Smooth muscle cell (in vitro differentiated cells): ENCODE results near the gene SLC35F3. TPM values are rescaled to one million over a fixed set of nuclear protein-coding genes. Genes with fewer than 3 reads are reported as not detected.

ENCODE experiments used
- DNase-seq: peaks from one replicate; lab custom pipeline; 2025; ENCODE audit not compliant: unreplicated experiment; lab: John Stamatoyannopoulos, UW
- H2AFZ ChIP-seq: fragments of 200-600 bp; sonication (generic); 2 replicates; pipeline ENCODE4 v1.6.0; 2016; ENCODE audit warnings: antibody characterized with exemption, low read depth, mild to moderate bottlenecking
- H3F3A ChIP-seq: fragments of 200-600 bp; sonication (generic); 2 replicates; pipeline ENCODE4 v1.6.0; 2017; ENCODE audit warnings: antibody characterized with exemption, low read depth
- H3K27ac ChIP-seq: fragments of 200-600 bp; sonication (generic); 2 replicates; pipeline ENCODE4 v1.5.1; 2016; ENCODE audit warnings: low read depth, mild to moderate bottlenecking
- H3K27me3 ChIP-seq: fragments of 200-600 bp; sonication (generic); 2 replicates; pipeline ENCODE4 v1.6.1; 2016; ENCODE audit warnings: low read depth, mild to moderate bottlenecking
- H3K36me3 ChIP-seq: fragments of 200-600 bp; sonication (generic); 2 replicates; pipeline ENCODE4 v1.5.1; 2016; ENCODE audit warnings: low read depth
- H3K4me1 ChIP-seq: fragments of 200-600 bp; sonication (generic); 2 replicates; pipeline ENCODE4 v1.5.1; 2016; ENCODE audit warnings: low read depth
- H3K4me2 ChIP-seq: fragments of 200-600 bp; sonication (generic); 2 replicates; pipeline ENCODE4 v1.6.0; 2016; ENCODE audit warnings: mild to moderate bottlenecking
- H3K4me3 ChIP-seq: fragments of 200-600 bp; sonication (generic); 2 replicates; pipeline ENCODE4 v1.5.1; 2016; ENCODE audit warnings: mild to moderate bottlenecking
- H3K79me2 ChIP-seq: fragments of 200-600 bp; sonication (generic); 2 replicates; pipeline ENCODE4 v1.6.0; 2016; ENCODE audit warnings: low read depth, mild to moderate bottlenecking
- H3K9ac ChIP-seq: fragments of 200-600 bp; sonication (generic); 2 replicates; pipeline ENCODE4 v1.6.0; 2016; ENCODE audit warnings: low read depth
- H3K9me3 ChIP-seq: fragments of 200-600 bp; sonication (generic); replicated peaks from 2 replicates; pipeline ENCODE4 v1.5.1; 2016; ENCODE audit warnings: low read depth
- H4K20me1 ChIP-seq: fragments of 200-600 bp; sonication (generic); 2 replicates; pipeline ENCODE4 v1.6.0; 2016; ENCODE audit warnings: low read depth
- CTCF ChIP-seq: fragments of 200-600 bp; sonication (generic); IDR thresholded peaks from 2 replicates; pipeline ENCODE4 v1.5.1; 2017; ENCODE audit warnings: borderline replicate concordance, mild to moderate bottlenecking, antibody characterized with exemption; ENCODE audit not compliant: insufficient read depth, poor library complexity, severe bottlenecking
- WGBS: methylation state at CpG from one replicate; pipeline ENCODE4 v1.1.7; 2016; ENCODE audit warnings: low lambda C conversion rate; 5-methylcytosine and 5-hydroxymethylcytosine counted together
- polyA plus RNA-seq: library from polyadenylated mRNA; unstranded; fragments of >200 nt; fragmentation: Nextera tagmentation; extraction: Ambion mirVana; gene quantifications from 2 replicates; pipeline ENCODE4 v1.2.1, GENCODE V29; 2016
- total RNA-seq: library from RNA; depleted of rRNA; stranded (reverse); fragments of >200 nt; gene quantifications from 2 replicates; pipeline ENCODE4 v1.2.3, GENCODE V29; 2014

The SLC35F3 gene
- total and polyA plus RNA-seq, 2 experiments from 2014 or later = 0.31 to 0.66 TPM

DNA sequence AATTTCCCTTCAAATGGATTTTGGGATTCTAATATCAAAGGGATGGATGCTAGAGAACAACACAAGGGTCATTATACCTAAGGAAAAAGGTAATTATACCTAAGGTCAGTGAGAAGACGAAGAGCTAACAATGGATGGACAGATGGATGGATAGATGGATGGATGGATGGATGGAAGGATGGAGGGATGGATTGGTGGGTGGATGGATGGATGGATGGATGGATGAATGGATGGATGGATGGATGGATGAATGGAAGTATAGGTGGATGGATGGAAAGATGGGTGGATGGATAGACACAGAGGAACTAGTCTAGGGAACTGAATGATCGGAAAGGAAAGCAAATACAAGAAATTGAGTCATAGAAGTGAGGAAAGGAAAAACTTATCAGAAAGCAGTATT is 34.0 kb downstream of the SLC35F3 start:
- H3K79me2 ChIP-seq = no peaks in the 10 kb centered on the region
- H3F3A ChIP-seq = no peaks in the 10 kb centered on the region
- H2AFZ ChIP-seq = no peak overlapping the region
- H3K36me3 ChIP-seq = no peaks in the 10 kb centered on the region
- H4K20me1 ChIP-seq = no peaks in the 10 kb centered on the region
- H3K9me3 ChIP-seq = no peaks in the 10 kb centered on the region
- no peak overlapping the region for H3K9ac ChIP-seq
- no peak overlapping the region for H3K4me2 ChIP-seq
- no peak overlapping the region for H3K27ac ChIP-seq
- no peak overlapping the region for H3K4me3 ChIP-seq
- H3K27me3 ChIP-seq = peaks cover 22% of the 10 kb centered on the region
- no peak for DNase-seq
- 88% methylated on average over 2 of the region's 2 CpGs for WGBS
- TF ChIP-seq CTCF = no peak
- no peaks in the 10 kb centered on the region for H3K4me1 ChIP-seq

GRCh38 chr1:233939451-233939850 is 35.0 kb downstream of the SLC35F3 start:
- Histone ChIP-seq H3K4me2 (no peak overlapping the region), H3K4me3 (no peak overlapping the region), H3K9me3 (no peaks in the 10 kb centered on the region), H3K9ac (no peak overlapping the region), H3K27me3 (peaks cover 23% of the 10 kb centered on the region), H3F3A (no peaks in the 10 kb centered on the region), H3K36me3 (no peaks in the 10 kb centered on the region), H4K20me1 (no peaks in the 10 kb centered on the region), H2AFZ (no peak overlapping the region), H3K79me2 (no peaks in the 10 kb centered on the region), H3K4me1 (no peaks in the 10 kb centered on the region), H3K27ac (no peak overlapping the region)
- WGBS = 85% methylated on average over 5 of the region's 5 CpGs
- DNase-seq = no peak
- TF ChIP-seq CTCF = no peak

DNA sequence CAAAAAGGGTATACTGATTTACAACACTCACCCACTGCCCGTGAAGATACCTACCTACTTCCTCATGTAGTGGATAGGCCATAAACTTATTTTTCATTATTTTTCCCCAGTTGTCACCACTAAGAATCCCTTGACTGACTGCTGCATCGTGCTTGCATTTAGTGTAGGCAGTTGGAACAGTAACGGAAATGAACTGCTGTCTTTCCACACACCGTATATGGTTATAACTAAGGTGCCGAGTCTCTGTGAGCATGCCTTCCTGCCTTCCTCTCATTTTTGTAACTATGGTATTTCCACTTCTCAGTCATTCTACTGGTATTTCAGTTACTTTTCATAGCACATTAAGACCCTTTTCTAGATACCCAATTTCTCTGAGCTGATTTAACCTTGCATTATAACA is 36.4 kb downstream of the SLC35F3 start:
- H3K27me3 ChIP-seq = peaks cover 20% of the 10 kb centered on the region
- H3K4me3 ChIP-seq = no peak overlapping the region
- DNase-seq = no peak
- no peaks in the 10 kb centered on the region for H3K4me1 ChIP-seq
- H2AFZ ChIP-seq = no peak overlapping the region
- no peaks in the 10 kb centered on the region for H4K20me1 ChIP-seq
- no peaks in the 10 kb centered on the region for H3F3A ChIP-seq
- no peaks in the 10 kb centered on the region for H3K79me2 ChIP-seq
- no peak for TF ChIP-seq CTCF
- no peak overlapping the region for H3K9ac ChIP-seq
- 82% methylated on average over 5 of the region's 5 CpGs for WGBS
- H3K9me3 ChIP-seq = no peaks in the 10 kb centered on the region
- no peaks in the 10 kb centered on the region for H3K36me3 ChIP-seq
- H3K27ac ChIP-seq = no peak overlapping the region
- H3K4me2 ChIP-seq = no peak overlapping the region

GRCh38 chr1:233944601-233945000 is 40.1 kb downstream of the SLC35F3 start:
- no peak overlapping the region for H2AFZ ChIP-seq
- H3K9ac ChIP-seq = no peak overlapping the region
- no peak for TF ChIP-seq CTCF
- WGBS = 66% methylated on average over 4 of the region's 4 CpGs
- no peak overlapping the region for H3K27ac ChIP-seq
- H3K4me2 ChIP-seq = no peak overlapping the region
- H3K79me2 ChIP-seq = no peaks in the 10 kb centered on the region
- H3K27me3 ChIP-seq = peaks cover 4% of the 10 kb centered on the region
- H3K4me1 ChIP-seq = no peaks in the 10 kb centered on the region
- H4K20me1 ChIP-seq = no peaks in the 10 kb centered on the region
- no peak for DNase-seq
- H3K4me3 ChIP-seq = no peak overlapping the region
- no peaks in the 10 kb centered on the region for H3F3A ChIP-seq
- no peaks in the 10 kb centered on the region for H3K9me3 ChIP-seq
- no peaks in the 10 kb centered on the region for H3K36me3 ChIP-seq
